Stromal cell of bone marrow (primary cell): ENCODE results near the gene ACOXL.
A peak's percentile ranks its signal among the peaks of the same experiment; 100 is the strongest.
"Not testable (repeated sequence)": the region's sequence is repeated elsewhere in the genome, so short reads cannot be mapped to it uniquely, and the experiment has no call there.

Experiments used
- DNase-seq: peaks from one replicate; pipeline ENCODE4 v3.0.0-alpha.2; 2012; ENCODE audit warnings: low read depth

Gene ACOXL

DNA sequence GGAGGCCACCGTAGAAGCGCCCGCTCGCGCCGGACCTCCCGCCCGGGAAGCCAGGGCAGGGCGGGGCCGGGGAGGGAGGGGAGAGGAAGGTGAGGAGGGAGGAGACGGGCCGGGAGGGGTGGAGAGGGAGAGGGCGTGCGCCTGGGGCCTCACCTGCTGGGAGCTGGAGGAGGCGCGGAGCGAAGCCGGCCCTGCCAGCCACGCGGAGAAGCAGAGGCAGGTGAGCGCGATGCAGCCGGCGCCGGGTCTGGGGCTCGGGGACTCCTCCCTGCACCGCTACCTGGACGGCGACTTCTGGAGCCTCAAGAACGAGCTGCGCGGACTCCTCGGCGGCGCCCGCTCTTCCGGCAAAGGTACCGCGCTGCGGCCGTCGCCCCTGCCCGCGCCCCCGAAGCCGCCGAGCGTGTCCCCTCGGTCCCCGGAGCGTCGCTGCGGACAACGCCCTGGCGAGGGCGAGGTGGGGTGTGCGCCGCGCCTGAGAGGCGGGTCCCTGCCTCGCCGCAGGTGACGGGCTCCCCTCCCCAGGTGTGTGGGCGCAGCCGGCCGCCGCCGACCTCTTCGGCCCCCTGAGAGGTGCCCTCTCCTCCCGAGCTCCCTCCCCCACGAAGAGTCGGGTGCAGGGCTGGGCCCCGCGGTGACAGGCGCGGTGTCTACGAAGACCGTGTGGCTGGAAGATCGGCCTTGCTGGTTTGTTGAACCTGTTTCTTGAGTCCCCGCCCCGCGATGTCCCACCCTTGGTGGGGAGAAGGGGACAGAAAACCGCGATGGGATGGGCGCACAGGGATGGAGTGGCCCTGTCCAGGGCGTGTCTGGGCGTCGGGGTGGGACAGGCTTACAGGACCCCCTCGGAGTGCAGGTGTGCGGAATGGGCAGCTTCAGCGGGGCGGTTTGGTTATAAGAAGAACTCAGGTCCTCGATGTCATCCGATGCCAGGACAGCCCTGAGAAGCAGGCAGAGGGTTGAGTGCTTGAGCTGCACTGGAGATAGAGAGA lies at the start of gene ACOXL:
ACOXL (plus strand) TSS at position 152 of the 992 bp plus-strand sequence. CDS start 35,817 bp downstream, outside the sequence.
- DNase-seq, result no peak

DNA sequence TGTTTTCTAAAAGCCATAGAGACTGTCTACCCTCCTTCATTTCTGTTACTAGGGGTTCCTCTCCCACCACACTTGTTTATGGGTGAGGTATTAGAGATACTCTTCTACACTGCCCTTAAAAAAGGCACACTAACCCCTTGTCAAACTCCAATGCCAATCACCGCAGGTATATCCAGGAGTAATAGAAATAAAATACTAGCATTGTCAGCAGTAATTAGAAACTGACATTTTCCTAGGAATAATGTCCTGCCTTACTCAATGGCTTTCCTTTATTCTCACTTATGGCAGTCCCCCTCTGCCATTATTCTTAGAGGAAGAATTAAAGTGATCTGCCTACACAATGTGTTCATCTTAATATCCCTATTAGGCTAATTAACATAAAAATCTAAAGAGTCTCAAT lies 49.5 kb upstream of the ACOXL start:
- DNase-seq, result no peak

DNA sequence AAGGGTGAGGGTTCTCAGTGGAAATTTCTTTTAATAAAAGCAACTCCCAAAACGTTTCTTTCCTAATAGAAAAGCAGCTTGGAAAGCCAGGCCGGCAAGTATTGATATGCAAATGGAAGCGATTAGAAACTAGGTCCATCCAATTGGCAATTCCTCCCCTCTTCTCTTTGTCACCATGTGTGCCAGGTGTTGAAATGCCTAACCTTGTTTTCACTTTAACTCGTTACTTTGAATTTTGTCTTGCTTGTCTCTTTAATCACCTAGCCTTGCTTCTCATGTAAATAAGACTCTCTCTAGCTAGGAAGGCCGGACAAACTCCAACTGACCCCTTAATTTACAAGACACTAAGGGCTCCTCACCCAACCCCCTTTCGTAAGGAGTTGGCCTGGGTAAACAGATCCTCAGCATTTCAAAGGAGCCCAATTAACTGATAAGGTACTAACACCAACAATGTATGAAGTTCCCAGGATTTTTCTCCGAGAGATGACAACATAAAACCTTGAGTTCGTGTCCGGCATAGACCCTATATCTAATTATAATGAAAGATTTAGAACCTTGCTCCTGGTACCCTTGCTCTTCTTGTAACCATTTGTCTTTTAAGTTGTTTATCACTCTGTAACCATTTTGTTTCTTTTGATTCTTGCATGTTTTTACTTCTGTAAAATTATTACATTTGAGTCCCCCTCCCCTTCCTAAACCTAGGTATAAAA lies 44.4 kb upstream of the ACOXL start:
- not testable (repeated sequence) for DNase-seq

DNA sequence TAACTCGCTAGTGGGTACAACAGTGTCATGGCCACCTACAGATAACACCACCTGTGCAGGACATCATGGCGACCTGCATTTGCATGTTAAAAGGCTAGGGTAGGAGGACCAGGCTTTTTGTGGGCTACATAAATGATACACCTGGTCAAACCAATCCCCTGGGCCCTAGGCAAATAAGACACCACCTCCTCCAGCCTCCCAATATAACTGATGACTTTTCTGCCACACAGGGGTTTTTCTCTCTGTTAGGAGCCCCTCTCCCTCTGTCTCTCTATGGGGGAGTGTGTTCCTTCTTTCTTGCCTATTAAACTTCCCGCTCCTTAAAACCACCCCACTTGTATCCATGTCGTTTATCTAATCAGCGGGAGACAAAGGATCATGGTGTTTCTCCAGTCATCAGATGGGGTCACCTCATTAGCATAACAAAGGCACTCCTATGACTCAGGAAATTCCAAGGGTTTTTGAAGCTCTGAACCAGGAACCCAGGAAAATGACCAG lies 43.7 kb upstream of the ACOXL start:
- no peak for DNase-seq

DNA sequence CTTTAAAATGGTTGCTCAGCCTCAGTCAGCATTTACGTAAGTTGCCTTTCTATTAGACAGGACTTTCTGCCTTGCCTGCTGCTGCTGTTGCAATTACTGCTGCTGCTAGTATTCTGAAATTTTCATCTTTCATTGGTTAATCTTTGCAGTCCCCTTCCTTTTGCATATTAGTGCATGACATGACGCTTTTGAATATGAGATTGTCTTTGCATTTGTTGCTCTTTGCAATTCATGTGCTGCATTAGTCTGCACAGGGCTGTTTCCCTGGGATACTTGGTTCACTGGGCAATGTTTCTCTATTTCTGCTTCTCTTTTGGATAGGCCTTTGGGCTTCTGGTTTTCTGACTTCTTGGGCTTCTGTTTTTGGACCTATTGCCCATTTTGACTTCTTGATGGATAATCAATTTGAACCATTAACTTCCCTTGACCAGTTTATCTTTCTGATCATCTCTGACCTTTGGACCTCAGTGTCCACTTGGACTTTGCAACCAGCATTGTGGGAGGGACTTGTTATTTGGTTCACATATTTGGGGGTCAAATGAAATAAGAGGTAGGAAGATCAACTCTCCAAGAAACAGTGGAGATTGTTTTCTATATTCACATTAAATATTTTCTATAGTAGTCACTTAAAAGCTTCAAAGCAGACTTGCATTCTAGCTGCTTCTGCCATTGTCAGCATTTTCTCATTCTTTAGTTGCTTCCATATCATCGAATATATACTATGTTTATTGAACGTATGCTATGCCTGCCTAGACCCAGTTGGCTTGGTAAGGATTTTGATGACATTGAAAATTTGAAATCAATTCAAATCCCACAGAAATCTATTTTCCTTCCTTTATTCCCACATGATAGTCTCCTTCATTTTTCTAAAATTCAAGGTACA lies 42.0 kb upstream of the ACOXL start:
- no peak for DNase-seq

DNA sequence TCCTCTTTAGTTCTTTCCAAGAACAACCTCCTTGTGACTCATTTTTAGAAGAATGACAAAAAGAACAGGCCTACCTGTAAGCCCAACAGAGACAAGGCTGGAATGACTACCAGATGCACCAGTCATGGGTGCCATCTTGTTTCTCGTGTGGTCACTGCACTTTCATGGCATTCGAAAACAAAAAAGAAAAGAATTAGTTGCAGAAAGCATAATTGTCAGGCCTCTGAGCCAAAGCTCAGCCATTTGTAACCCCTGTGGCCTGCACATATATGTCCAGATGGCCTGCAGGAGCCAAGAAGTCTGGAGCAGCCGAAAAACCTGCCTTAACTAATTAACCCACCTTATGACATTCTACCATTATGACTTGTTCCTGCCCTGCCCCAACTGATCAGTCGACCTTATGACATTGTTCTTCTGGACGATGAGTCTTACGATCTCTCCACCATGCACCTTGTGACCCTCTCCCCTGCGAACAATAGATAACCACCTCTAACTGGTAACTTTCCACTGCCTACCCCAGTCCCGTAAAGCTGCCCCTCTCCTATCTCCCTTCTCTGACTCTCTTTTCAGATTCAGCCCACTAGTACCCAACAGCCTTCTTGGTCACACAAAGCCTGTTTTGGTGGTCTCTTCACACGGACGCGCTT lies 40.6 kb upstream of the ACOXL start:
- DNase-seq, result no peak

DNA sequence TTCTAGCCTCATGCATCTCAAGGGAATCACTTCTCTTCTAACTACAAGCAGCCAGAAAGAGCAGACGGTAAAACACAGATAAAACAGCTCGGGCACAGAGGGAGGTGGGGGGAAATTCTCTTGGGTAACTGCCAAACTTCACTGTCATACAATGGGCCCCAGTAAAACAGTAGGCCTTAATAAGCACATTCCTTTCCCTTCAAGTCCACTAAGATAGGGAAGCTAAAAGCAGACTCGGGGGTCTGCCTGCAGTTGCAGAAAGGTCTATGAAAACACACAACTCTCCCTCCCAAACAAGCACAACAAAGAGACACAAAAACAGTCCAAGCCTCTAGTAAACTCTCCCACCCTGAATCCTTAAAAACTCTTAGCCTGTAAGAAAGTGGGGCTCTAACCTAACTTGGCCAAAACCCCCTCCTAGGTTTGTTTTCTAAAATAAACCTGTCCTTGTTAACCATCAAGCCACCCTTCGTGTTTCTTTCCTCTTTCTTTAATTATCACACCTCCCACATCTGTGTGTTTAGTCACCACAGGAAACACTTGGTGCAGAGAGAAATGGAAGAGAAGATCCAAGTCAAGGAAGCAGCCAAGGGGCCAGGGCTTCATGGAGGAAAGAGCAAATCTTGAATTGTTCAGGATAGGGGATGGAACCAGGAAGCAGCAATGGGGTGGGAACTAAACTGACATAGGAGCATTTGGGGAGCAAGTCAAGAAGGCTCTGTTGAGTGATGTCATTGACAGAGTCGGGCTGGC lies 37.1 kb upstream of the ACOXL start:
- DNase-seq, result not testable (repeated sequence)

DNA sequence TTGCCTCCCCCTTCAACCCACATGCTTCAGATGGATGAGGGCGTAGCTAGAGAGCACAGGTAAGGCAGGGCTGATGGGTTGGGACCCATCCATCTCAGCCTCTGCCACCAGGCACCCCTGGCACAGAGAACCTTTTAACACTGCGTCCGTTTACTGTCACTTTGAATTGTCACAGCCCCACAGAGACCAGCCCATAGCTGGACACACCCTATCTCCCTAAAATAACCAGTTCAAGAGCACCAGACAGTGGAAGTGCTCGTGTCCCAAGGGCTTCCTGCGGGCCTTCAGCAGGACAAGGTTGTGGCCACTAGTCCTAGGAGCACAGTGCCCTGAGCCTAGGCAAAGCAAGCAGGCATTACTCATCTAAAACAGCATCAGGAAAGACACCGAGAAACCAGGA lies 34.1 kb upstream of the ACOXL start:
- DNase-seq, result not testable (repeated sequence)

DNA sequence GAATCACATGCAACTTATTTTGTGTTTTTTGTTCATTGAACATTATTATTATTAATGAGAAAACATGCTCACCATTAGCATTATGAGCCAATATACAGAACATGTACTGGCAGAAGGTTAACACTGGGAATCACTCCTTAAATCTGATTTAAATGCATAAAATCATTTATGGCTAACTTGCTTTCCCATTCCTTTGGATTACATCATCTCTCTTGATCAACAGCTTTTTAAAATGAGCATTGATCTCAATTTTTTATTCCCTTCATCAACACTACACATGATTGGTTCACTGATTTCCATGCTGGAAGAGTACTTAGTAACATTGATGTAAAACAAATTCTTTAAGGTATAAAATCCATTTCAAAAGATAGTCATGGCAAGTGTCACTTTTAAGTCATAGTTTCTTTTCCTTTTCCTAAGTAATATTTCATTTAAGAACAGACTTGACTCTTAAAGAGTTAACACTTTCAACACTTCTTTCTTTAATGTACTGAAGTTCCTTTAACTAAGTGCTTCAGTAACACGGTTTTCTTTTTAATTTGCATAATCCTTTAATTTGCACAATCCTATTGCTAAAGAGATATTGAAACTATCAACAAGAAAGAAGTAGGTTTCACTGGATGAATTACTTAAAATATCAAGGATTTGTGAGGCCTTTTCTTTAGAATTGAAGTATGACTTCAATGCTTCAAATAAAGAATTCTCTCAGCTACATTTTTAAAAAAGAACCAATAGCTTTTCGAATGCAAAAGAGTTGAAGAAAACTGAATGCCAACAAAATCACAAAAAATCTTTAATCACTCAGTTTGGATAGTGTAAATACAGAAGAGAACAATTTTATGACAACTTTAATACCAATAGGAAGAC lies 29.6 kb upstream of the ACOXL start:
- no peak for DNase-seq

DNA sequence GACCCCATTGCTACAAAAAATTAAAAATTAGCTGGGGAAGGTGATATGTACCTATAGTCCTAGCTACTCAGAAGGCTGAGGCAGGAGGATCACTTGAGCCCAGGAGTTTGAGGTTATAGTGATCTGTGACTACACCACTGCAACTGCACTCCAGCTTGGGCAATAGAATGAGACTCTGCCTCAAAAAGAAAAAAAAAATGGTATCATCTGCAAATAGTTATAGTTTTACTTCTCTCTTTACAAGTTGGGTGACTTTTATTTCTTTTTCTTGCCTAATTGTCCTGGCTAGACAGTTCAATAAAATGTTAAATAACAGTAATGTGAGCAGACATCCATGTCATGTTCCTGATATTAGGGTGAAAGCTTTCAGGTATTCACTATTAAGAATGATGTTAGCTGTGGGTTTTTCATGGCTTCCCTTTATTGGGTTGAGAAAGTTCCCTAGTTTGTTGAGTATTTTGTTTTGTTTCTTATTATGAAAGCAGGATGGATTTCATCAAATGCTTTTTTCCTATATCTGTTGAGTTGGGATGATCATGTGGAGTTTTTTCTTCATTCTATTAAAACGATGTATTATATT lies 24.9 kb upstream of the ACOXL start:
- no peak for DNase-seq

DNA sequence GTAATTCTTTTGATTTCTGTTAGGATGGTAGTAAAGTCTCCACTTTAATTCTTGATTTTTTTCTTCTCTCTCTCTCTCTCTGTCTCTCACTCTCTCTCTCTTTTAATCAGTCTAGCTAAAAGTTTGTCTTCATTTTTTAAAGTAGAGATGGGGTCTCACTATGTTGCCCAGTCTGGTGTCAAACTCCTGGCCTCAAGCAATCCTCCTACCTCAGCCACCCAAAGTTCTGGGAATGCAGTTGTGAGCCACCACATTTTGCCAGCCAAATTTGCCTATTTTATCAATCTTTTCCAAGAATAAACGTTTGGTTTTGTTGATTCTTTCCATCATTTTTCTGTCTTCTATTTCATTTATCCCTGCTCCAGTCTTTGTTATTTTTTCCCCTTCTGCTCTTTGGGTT lies 23.9 kb upstream of the ACOXL start:
- no peak for DNase-seq

DNA sequence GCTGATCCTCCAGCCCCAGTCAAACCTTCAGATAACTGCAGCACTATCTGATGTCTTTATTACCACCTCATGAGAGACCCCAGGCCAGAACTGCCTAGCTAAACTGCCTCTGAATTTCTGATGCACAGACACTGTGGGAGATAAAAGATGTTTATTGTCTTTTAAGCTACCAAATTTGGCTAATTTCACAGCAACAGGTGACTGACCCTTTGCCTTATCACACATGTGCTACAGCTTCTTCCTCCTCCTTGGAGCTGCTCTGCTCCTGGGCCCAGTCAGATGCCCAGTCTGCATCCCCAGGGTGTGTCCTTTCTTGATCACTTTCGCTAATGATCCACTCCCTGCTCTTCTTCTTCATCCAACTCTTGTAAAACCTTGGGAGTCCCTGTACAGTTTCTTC lies 19.6 kb upstream of the ACOXL start:
- no peak for DNase-seq

DNA sequence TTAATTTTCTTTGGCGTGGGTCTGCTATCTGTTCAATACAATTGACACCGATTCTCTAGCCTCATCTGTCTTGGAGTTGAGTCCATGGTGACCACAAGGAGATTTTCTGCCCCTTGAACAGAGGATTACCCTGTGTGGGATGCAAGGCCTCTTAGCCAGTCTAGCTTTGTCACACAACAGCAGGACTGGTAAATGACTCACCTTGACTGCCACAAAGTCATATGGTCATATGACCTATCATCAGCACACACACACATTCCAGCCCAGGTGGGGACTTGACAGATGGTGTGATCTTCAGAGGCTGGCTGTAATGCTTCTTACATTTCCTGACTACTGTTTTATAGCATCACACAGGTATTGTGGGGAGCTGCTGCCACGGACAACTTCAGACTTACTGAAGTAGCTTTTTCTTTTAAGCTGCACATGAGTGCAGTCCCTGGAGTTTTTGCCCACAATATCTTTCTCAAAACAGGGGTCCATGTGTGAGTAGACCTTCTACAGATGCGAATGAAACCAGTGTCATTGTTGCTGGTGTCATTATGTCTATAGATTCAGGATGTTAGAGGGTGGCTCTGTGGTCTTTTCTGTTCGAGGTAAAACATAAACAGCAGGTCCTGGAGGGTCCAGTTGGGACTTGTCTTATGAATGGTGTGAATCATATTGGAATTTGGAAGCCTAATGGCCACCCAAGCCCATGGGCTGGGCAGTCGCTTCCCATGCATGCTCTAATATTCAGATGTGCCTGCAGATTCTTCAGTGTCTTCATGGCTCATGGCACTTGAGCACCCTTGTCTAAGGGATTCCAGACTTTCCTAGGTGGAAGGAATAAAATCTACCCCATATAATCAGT lies 18.6 kb upstream of the ACOXL start:
- DNase-seq, result no peak

DNA sequence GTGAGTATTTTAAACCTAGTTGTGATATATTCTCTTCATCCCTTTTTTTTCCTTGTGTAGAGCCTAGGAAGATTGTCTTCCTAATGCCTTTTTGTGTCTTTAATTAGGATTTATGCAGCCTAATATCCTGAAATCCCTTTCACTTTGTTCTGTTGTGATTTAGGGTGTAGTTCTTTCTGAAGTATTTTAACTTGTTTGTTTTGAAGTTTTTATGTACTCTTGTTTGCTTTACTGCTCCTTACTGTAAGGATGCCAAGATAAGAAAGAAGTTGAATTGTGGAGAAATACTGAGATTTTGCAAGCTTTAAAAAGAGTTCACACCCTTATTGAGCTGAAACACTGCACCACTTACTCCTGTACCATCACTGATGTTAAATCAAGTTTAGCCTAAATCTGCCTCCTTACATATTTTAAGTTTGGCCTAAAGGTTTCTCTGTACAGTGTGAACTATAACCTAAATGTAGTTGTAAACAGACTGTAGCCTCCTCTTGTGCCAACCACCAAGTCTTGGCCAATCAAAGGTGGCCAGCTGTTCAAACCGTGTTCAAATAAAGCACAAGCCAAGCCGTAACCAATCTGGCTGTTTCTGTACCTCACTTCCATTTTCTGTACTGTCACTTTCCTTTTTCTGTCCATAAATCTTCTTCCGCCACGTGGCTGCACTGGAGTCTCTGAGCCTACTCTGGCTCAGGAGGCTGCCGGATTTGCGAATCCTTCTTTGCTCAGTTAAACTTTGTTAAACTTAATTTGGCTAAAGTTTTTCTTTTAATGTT lies 17.7 kb upstream of the ACOXL start:
- no peak for DNase-seq

DNA sequence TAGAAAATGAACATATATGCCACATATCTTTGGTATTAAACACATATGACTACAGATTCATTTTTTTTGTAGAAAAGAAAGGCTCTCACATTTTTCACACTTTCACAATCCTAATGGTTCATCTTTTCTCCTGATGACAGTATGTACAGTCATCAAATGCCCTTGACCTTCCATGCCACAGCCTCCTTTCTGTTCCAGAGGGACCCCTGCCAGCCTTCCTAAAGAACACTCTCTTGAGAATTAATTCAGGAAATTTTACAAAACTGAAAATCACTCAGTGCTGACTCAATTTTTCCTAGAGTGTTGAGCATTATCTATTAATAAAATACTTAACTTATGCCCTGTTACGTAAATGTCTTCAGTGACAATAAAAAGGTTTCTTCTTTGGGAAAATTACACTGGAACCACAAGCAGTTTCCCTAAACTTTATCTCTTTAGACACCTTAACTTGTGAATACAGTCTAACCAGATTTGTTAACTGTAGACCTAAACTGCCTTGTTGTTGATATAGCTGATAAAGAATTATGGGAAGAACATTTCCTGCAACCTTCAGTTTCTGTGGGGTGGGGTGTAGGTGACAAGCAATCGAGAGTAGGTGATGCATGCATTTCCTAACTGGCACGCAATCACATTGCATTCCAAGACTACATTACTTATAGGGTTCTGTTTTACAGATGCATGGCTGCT lies 15.3 kb upstream of the ACOXL start:
- peak; percentile 80 for DNase-seq

DNA sequence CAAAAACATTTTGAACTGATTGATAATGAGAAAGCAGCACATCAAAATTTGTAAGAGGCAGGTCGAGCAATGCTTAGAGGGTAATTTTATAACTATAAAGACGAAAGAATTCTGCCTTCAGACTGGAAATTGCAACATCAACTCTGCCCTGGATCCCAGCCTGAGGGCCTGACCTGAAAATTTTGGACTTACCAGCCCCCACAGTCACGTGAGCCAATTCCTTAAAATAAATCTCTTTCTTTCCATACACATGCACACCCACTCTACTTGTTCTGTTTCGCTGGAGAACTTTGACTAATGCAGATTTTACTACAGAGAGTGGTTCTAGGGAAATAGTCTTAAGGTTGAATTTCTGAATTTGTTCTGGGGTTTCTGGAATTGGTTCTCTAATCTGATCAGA lies 14.6 kb upstream of the ACOXL start:
- peak; percentile 17 for DNase-seq

DNA sequence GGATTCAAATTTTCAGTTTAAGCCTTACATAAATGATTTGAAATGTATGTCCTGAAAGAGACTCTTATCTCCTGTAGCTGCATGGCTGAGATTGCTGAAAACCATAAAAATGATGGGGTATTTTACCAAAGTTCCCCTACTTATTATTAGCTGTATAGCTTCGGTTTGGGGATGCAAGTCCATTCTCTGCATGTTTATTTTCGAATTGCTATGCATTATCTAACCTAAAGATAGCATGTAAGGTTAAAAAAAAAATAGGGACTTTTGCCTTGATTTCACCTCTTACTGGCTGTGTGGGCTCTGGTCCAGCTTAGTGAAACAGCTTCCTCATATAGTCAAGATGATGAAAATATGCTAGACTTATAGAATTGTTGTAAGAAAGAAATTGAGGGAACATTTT lies 14.0 kb upstream of the ACOXL start:
- DNase-seq, result no peak
